Measurements from ENCODE around the gene NPIPB9.
"Not testable (repeated sequence)": the region's sequence is repeated elsewhere in the genome, so short reads cannot be mapped to it uniquely, and the experiment has no call there.

The NPIPB9 gene

GRCh38 chr16:28751487-28751886 is at the start of gene NPIPB9:
Gene NPIPB9 (plus strand): TSS chr16:28751787.
- DNase-seq (ENCODE audit: low spot score) = not testable (repeated sequence)

GRCh38 chr16:28704246-28704645 is 47.3 kb upstream of the NPIPB9 start:
- DNase-seq (ENCODE audit: low spot score) = not testable (repeated sequence)

GRCh38 chr16:28711220-28712083 is 40.1 kb upstream of the NPIPB9 start, which contains the start of gene EIF3C:
Gene EIF3C (plus strand): TSS chr16:28711464. CDS start chr16:28711687, 223 bp downstream.
- DNase-seq (ENCODE audit: low spot score) = not testable (repeated sequence)

GRCh38 chr16:28722852-28723650 is 28.5 kb upstream of the NPIPB9 start:
- not testable (repeated sequence) for DNase-seq (ENCODE audit: low spot score)

- DNase-seq (ENCODE audit: low spot score) = not testable (repeated sequence)
Observed at GRCh38 chr16:28731253-28731652, 20.3 kb upstream of the NPIPB9 start.

- not testable (repeated sequence) for DNase-seq (ENCODE audit: low spot score)
Observed at GRCh38 chr16:28732455-28733124, 19.0 kb upstream of the NPIPB9 start.

- not testable (repeated sequence) for DNase-seq (ENCODE audit: low spot score)
Observed at GRCh38 chr16:28739787-28740186, 11.8 kb upstream of the NPIPB9 start.

- DNase-seq (ENCODE audit: low spot score) = not testable (repeated sequence)
Observed at GRCh38 chr16:28740631-28741030, 11.0 kb upstream of the NPIPB9 start.

- not testable (repeated sequence) for DNase-seq (ENCODE audit: low spot score)
Observed at GRCh38 chr16:28741295-28741694, 10.3 kb upstream of the NPIPB9 start.

GRCh38 chr16:28746618-28747350 is 4.8 kb upstream of the NPIPB9 start:
- not testable (repeated sequence) for DNase-seq (ENCODE audit: low spot score)

- DNase-seq (ENCODE audit: low spot score) = not testable (repeated sequence)
Observed at GRCh38 chr16:28749997-28750465, 1.6 kb upstream of the NPIPB9 start.

- not testable (repeated sequence) for DNase-seq (ENCODE audit: low spot score)
Observed at GRCh38 chr16:28750469-28751067, 1.0 kb upstream of the NPIPB9 start.

GRCh38 chr16:28781697-28782096 is 30.1 kb downstream of the NPIPB9 start:
- DNase-seq (ENCODE audit: low spot score) = not testable (repeated sequence)

GRCh38 chr16:28782357-28782756 is 30.8 kb downstream of the NPIPB9 start:
- not testable (repeated sequence) for DNase-seq (ENCODE audit: low spot score)

- DNase-seq (ENCODE audit: low spot score) = peak; percentile 85
Observed at GRCh38 chr16:28802235-28803019, 50.8 kb downstream of the NPIPB9 start.

GRCh38 chr16:28807445-28808120 is 56.0 kb downstream of the NPIPB9 start:
- not testable (repeated sequence) for DNase-seq (ENCODE audit: low spot score)

- no peak for DNase-seq (ENCODE audit: low spot score)
Observed at GRCh38 chr16:28820016-28820415, 68.4 kb downstream of the NPIPB9 start.

- not testable (repeated sequence) for DNase-seq (ENCODE audit: low spot score)
Observed at GRCh38 chr16:28820546-28820945, 69.0 kb downstream of the NPIPB9 start.

- no peak for DNase-seq (ENCODE audit: low spot score)
Observed at GRCh38 chr16:28821874-28822519, 70.4 kb downstream of the NPIPB9 start.
